ENCODE measurements around the gene KCNE5.
"Not testable (repeated sequence)": the region's sequence is repeated elsewhere in the genome, so short reads cannot be mapped to it uniquely, and the experiment has no call there.

KCNE5 gene

GRCh38 chrX:109624641-109625616 is at the start of gene KCNE5:
Gene KCNE5 (minus strand): TSS chrX:109625172. CDS start chrX:109625020, 152 bp downstream.
- no peak for DNase-seq

GRCh38 chrX:109672239-109672638 is 47.3 kb upstream of the KCNE5 start:
- DNase-seq = no peak

- not testable (repeated sequence) for DNase-seq
Measured at GRCh38 chrX:109671170-109671569, 46.2 kb upstream of the KCNE5 start.

- no peak for DNase-seq
Measured at GRCh38 chrX:109667986-109668385, 43.0 kb upstream of the KCNE5 start.

GRCh38 chrX:109660435-109661143 is 35.6 kb upstream of the KCNE5 start:
- no peak for DNase-seq

- DNase-seq = no peak
Measured at GRCh38 chrX:109658391-109658790, 33.4 kb upstream of the KCNE5 start.

- DNase-seq = not testable (repeated sequence)
Measured at GRCh38 chrX:109657364-109657763, 32.4 kb upstream of the KCNE5 start.

- DNase-seq = no peak
Measured at GRCh38 chrX:109656774-109657173, 31.8 kb upstream of the KCNE5 start.

GRCh38 chrX:109655502-109656201 is 30.7 kb upstream of the KCNE5 start:
- no peak for DNase-seq

GRCh38 chrX:109654516-109655109 is 29.6 kb upstream of the KCNE5 start:
- no peak for DNase-seq

GRCh38 chrX:109644671-109645070 is 19.7 kb upstream of the KCNE5 start:
- DNase-seq = not testable (repeated sequence)

- DNase-seq = no peak
Measured at GRCh38 chrX:109643687-109644086, 18.7 kb upstream of the KCNE5 start.

- DNase-seq = no peak
Measured at GRCh38 chrX:109638158-109638557, 13.2 kb upstream of the KCNE5 start.

GRCh38 chrX:109637477-109637876 is 12.5 kb upstream of the KCNE5 start:
- not testable (repeated sequence) for DNase-seq

- DNase-seq = no peak
Measured at GRCh38 chrX:109635146-109635545, 10.2 kb upstream of the KCNE5 start.

- DNase-seq = no peak
Measured at GRCh38 chrX:109632906-109633504, 8.0 kb upstream of the KCNE5 start.

GRCh38 chrX:109629310-109629709 is 4.3 kb upstream of the KCNE5 start:
- DNase-seq = no peak

- DNase-seq = no peak
Measured at GRCh38 chrX:109626637-109627036, 1.7 kb upstream of the KCNE5 start.

GRCh38 chrX:109623997-109624396 is 975 bp downstream of the KCNE5 start:
- DNase-seq = no peak

- DNase-seq = no peak
Measured at GRCh38 chrX:109622270-109622669, 2.7 kb downstream of the KCNE5 start.

GRCh38 chrX:109619771-109620170 is 5.2 kb downstream of the KCNE5 start:
- DNase-seq = no peak

- no peak for DNase-seq
Measured at GRCh38 chrX:109614951-109615350, 10.0 kb downstream of the KCNE5 start.
